Jurkat, Clone E6-1 (cell line): ENCODE results near the gene PI4KB.

Experiments
- DNase-seq: peaks from one replicate; pipeline ENCODE4 v3.0.0-alpha.2; 2011; ENCODE audit warnings: low read depth, low spot score
- H3K4me3 ChIP-seq: 2 replicates; pipeline ENCODE4 v1.5.1; 2011; ENCODE audit warnings: mild to moderate bottlenecking, low read length, control low read depth, moderate library complexity

PI4KB gene

GRCh38 chr1:151346769-151347522 lies 19.7 kb upstream of the PI4KB start, which contains the start of gene RFX5:
Gene RFX5, minus strand, starts transcription at chr1:151347252. Its CDS starts 932 bp downstream, at chr1:151346320.
- DNase-seq = peak; percentile 99
- H3K4me3 ChIP-seq = peak within 1 kb of the TSS; percentile 80

- peak overlapping the region; percentile 80 for H3K4me3 ChIP-seq
- no peak for DNase-seq
Measured at GRCh38 chr1:151346082-151346768, 19.0 kb upstream of the PI4KB start.

- no peak overlapping the region for H3K4me3 ChIP-seq
- DNase-seq = no peak
Measured at GRCh38 chr1:151344291-151344690, 17.1 kb upstream of the PI4KB start.

GRCh38 chr1:151343587-151343986 lies 16.4 kb upstream of the PI4KB start:
- DNase-seq = no peak

GRCh38 chr1:151342569-151342968 lies 15.4 kb upstream of the PI4KB start:
- no peak for DNase-seq
- no peak overlapping the region for H3K4me3 ChIP-seq

More at GRCh38 chr1:151343587-151343986, 16.4 kb upstream of the PI4KB start:
- no peak overlapping the region for H3K4me3 ChIP-seq

GRCh38 chr1:151342021-151342420 lies 14.8 kb upstream of the PI4KB start:
- DNase-seq = no peak
- H3K4me3 ChIP-seq = no peak overlapping the region

GRCh38 chr1:151340870-151341754 lies 13.9 kb upstream of the PI4KB start:
- DNase-seq = peak; percentile 71
- H3K4me3 ChIP-seq = no peak overlapping the region

- no peak overlapping the region for H3K4me3 ChIP-seq
- DNase-seq = no peak
Measured at GRCh38 chr1:151336556-151336955, 9.3 kb upstream of the PI4KB start.

GRCh38 chr1:151334822-151335221 lies 7.6 kb upstream of the PI4KB start:
- no peak for DNase-seq

GRCh38 chr1:151327903-151328674 lies 873 bp upstream of the PI4KB start:
- H3K4me3 ChIP-seq = peak overlapping the region; percentile 90
- no peak for DNase-seq

More at GRCh38 chr1:151334822-151335221, 7.6 kb upstream of the PI4KB start:
- no peak overlapping the region for H3K4me3 ChIP-seq

- peak; percentile 24 for DNase-seq
- H3K4me3 ChIP-seq = peak overlapping the region; percentile 90
Measured at GRCh38 chr1:151326619-151327222, 495 bp downstream of the PI4KB start.

- no peak for DNase-seq
- H3K4me3 ChIP-seq = peak overlapping the region; percentile 90
Measured at GRCh38 chr1:151325646-151326429, 1.4 kb downstream of the PI4KB start.

GRCh38 chr1:151325231-151325630 lies 2.0 kb downstream of the PI4KB start:
- no peak for DNase-seq
- no peak overlapping the region for H3K4me3 ChIP-seq

- DNase-seq = no peak
- H3K4me3 ChIP-seq = no peak overlapping the region
Measured at GRCh38 chr1:151324390-151324930, 2.8 kb downstream of the PI4KB start.

GRCh38 chr1:151318975-151319374 lies 8.2 kb downstream of the PI4KB start:
- DNase-seq = no peak
- H3K4me3 ChIP-seq = no peak overlapping the region

- no peak overlapping the region for H3K4me3 ChIP-seq
- DNase-seq = no peak
Measured at GRCh38 chr1:151315565-151316235, 11.5 kb downstream of the PI4KB start.
